GM19193 (cell line): ENCODE data around the gene BIRC7.
A peak's percentile ranks its signal among the peaks of the same experiment; 100 is the strongest.

Experiments
- POLR2A ChIP-seq: IDR thresholded peaks from 4 replicates; pipeline ENCODE4 v1.6.1; 2011; ENCODE audit not compliant: insufficient read depth, insufficient read length; ENCODE audit errors: extremely low read depth

The BIRC7 gene

GRCh38 chr20:63273635-63274380 lies 38.1 kb downstream of the BIRC7 start:
- no peak for TF ChIP-seq POLR2A

- no peak for TF ChIP-seq POLR2A
These were observed 38.9 kb downstream of the BIRC7 start for GRCh38 chr20:63274381-63275228.

DNA sequence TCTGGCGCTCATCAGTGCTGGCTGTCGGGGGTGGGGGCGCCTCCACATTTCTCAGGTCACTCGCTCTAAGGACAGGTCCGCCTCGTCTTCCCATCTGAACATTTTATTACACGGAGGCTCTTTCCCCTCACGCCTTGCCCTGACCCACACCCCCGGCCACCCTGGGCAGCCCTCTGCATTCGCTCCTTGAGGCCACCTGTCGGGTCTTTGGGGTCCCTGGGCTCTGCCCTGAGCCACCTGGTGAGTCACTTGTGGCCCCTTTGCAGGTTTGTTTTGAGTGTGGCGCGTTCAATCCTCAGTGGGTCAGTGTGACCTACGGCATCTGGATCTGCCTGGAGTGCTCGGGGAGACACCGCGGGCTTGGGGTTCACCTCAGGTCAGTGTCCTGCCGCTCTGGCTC lies 40.1 kb downstream of the BIRC7 start:
- no peak for TF ChIP-seq POLR2A

- TF ChIP-seq POLR2A = no peak
These were observed 41.3 kb downstream of the BIRC7 start for GRCh38 chr20:63276956-63277355.

GRCh38 chr20:63277466-63278272 lies 42.0 kb downstream of the BIRC7 start:
- no peak for TF ChIP-seq POLR2A

DNA sequence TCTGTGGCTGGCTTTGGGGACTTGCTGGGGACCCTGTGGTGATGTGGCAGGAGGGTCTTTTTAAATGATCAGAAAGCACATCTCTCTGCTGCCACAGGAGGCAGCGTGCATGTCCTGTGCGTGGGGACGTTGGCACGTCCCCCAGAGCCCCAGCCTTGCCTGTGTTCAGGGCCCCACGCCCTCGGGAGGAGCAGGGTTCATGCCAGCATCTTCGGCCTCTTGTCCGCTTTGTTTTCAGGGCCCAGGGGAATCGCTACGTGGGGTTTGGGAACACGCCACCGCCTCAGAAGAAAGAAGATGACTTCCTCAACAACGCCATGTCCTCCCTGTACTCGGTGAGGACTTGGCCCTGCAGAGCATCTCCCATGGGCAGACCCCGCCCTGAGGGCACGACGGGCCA lies 43.0 kb downstream of the BIRC7 start:
- TF ChIP-seq POLR2A = no peak

DNA sequence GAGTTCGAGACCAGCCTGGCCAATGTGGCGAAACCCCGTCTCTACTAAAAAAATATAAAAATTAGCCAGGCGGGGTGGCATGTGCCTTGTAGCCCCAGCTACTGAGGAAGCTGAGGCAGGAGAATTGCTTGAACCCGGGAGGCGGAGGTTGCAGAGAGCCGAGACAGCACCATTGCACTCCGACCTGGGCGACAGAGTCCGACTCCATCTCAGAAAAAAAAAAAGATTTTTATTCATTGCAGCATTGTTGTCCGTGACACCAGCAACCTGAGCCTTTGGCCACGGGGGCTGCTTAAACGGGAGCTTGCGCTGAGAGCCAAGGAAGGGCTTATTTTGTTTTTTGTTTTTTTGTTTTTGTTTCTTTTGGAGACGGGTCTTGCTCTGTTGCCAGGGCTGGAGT lies 44.2 kb downstream of the BIRC7 start:
- no peak for TF ChIP-seq POLR2A

DNA sequence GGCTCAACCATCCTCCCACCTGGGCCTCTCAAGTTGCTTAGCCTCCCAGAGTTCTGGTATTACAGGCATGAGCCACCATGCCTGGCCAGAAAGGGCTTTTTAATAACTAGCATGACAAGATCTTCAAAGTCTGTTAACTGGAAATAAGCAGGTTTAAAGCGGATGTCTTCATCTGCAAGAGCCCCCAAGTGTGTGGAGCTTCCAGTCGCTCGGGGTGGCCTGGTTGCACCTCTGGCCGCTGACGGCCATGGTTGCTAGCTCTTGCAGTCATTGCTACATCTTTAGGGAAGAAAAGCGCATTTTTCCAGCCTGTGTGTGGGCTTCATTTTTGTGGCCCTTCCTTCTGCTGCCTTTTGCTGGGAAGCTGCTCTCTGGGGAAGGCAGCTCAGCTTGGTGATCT lies 44.7 kb downstream of the BIRC7 start:
- TF ChIP-seq POLR2A = no peak

DNA sequence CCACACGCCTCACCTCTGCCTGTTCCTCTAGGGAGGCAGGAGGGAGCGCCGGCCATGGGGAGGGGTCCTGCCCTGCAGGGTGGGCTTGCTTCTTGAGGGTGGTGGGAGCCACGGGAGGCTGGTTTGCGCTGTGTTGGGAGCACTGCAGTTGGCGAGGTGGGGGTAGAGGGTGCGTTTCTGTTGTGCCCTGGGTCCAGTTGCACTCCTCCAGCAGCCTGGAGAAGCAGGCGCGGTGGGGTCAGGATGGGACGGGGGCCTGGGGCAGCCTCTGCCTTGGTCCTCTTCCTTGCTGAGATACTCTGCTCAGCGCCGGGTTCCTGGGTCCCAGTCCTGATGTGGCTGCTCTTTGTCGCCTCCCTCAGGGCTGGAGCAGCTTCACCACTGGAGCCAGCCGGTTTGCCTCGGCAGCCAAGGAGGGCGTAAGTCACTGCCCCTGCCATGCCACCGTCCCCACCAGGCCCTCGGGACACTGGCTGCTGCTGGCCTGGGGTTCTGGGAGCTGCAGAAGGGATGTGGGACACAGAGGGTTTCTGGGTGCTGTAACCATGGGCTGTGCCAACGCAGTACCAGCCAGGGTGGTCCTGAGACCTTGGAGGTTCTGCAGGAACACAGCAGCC lies 45.3 kb downstream of the BIRC7 start:
- TF ChIP-seq POLR2A = no peak

DNA sequence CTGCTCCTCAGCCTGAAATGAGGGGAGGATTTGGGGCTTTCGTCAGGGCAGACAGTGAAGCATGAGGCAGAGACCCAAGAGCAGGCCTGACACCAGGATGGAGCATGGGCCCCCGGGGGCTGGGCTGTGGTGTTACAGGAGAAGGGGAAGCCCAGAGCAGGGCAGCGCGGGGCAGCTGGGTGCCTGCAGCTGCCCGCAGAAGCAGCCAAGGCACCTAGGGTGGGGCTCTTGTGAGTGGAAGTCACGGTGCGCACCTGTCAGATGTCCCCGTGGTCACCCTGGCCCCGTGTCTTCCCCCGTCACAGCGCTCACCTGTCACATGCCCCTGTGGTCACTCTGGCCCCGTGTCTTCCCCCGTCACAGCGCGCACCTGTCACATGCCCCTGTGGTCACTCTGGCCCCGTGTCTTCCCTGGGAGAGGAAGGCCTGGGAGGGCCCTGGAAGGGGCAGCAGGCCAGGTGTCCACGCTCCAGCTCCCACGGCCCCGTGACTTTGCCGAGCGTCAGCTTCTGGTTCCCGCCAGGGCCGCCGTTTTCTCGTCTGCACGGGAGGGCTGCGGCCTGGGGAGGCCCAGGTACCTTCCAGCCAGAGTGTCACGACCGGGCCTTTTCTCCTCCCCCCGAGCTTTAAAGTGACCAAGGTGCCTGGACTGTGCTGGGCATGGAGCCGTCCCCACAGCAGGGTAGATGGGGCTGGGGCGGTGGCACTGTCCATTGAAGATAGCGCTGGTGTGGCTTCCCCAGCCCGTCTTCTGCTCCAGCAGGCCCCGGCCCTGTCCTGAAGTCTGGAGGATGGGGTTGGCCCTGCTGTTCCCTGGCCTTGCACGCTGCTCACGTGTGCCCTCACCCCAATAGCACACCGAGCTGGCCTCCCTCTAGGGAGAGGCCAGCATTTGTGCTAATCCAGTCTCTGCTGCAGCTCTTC lies 46.3 kb downstream of the BIRC7 start:
- TF ChIP-seq POLR2A = no peak

DNA sequence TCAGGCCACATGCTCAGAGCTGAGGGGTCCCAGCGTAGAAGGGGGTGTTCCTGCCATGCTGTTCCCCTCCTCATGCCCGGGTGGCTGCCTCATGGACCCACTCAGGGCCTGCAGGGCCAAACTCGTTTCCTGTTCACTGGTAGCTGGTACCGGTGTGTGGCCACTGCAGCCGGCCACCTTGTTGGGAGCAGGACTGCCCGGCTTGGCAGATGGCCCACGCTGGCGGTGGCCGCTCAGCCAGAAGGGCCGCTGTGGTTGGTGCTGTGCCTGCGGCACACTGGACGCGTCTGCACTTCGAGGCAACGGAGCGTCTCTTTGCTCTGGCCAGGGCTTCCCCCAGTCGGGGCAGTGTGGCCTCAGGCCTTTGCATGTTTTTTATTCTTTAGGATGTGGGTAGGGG lies 47.2 kb downstream of the BIRC7 start:
- TF ChIP-seq POLR2A = no peak

- peak; percentile 7 for TF ChIP-seq POLR2A
These were observed 47.8 kb downstream of the BIRC7 start for GRCh38 chr20:63283397-63284082.

DNA sequence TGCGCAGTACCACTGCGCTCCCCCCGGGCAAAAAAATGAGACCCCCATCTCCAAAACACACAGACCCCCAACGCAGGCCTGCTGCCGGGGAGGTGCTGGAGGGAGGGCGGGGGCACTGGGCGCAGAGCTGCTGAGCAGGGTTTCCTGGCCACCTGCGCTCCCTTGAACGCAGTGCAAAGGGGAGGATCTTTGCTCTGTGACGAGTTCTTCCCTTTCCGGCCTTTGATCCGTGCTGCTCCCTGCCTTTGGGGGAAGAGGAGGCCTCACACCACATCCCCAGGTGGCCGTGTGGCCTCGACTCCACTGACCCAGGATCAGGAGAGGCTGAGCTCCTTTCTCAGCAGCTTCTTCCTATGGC lies 48.4 kb downstream of the BIRC7 start:
- TF ChIP-seq POLR2A = no peak
